GM20431 (cell line): Measurements from ENCODE around the gene NTF4.
"Not testable (repeated sequence)": the region's sequence is repeated elsewhere in the genome, so short reads cannot be mapped to it uniquely, and the experiment has no call there.

Experiments
- in situ Hi-C: fragments of 300-500 bp; cut with MseI, MboI; formaldehyde crosslinking; loops from one replicate; pipeline ENCODE4 v1.15.0; 2020; ENCODE audit warnings: low sequenced_read_pairs; ENCODE audit not compliant: unreplicated experiment

The NTF4 gene

GRCh38 chr19:49024233-49024632, 40.4 kb downstream of the NTF4 start, which contains the start of gene CGB3:
Gene CGB3 (minus strand): TSS chr19:49024333. CDS start chr19:49023971, 362 bp downstream.
- in situ Hi-C loops: not testable (repeated sequence)

DNA sequence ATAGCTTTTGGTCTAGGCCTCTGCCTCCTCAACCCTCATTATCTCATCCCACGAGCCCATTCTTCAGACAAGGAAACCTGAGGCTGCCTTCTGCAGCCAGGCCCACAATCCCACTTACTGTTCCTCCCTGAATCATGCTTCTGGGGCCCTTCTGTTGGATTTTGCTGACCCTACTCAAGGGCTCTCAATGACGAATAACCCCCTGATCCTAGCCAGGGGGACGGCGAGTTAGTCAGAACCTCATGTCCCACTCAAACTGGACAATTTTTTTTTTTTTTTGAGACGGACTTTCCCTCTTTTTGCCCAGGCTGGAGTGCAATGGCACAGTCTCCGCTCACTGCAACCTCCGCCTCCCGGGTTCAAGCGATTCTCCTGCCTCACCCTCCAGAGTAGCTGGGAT, 42.5 kb downstream of the NTF4 start:
- in situ Hi-C loops: no loop called here

GRCh38 chr19:49020931-49021895, 43.4 kb downstream of the NTF4 start:
- in situ Hi-C loops: no loop called here

- in situ Hi-C loops: no loop called here
These were observed 44.3 kb downstream of the NTF4 start for GRCh38 chr19:49020342-49020741.

- in situ Hi-C loops: no loop called here
These were observed 45.2 kb downstream of the NTF4 start for GRCh38 chr19:49019242-49019932.

GRCh38 chr19:49018388-49019241, 46.0 kb downstream of the NTF4 start:
- in situ Hi-C loops: not testable (repeated sequence)

- in situ Hi-C loops: no loop called here
These were observed 46.8 kb downstream of the NTF4 start for GRCh38 chr19:49017666-49018351.

DNA sequence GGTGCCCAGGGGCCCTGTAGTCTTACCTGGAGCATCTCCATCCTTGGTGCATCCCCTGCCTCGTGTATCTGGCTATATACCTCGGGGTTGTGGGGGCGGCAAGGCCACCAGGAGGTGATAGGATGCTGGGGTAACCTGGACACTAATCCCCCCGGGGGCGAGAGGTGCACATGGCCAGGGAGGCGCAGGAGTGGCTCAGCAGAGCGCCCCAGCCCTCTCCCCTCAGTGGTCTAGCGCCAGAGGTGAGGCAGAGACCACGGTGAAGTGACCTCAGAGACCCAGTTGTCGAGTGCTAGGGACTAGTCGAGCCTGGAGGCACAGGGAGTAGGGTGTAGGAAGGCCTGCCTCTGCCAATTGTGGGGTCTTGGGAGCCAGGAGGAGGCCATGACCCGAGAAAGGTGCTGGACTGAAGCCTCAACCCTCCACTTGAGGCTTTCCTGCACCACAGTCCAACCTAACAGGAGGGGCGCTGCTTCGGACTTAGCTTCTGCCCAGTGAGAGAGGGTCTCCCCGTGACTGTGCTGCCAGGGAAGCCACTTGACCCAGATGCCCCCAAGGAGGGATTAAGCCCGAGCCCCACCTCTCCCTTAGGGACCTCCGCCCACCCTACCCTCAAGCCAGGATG, 47.5 kb downstream of the NTF4 start, which contains the start of gene LHB:
LHB (minus strand) TSS at position 51 of the 625 bp plus-strand sequence; CDS start at position 41, 10 bp downstream.
- in situ Hi-C loops: no loop called here

GRCh38 chr19:49016067-49016839, 48.4 kb downstream of the NTF4 start:
- in situ Hi-C loops: no loop called here

DNA sequence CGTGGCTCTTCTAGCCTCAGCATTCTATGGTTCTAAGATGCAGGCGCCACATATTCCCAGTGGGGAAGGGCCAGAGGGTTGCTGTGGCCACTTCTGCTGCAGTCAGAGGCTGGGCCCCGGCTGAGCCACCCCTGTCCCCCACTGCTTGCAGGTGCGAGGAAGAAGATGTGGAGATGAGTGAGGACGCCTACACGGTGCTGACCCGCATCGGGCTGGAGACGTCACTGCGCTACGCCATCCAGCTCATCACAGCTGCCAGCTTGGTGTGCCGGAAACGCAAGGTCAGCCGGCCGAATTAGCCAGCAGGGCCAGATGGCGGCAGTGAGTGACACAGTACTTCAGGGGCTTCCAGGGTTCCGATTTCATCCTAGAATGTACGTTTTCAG, 49.8 kb downstream of the NTF4 start:
- in situ Hi-C loops: no loop called here

- in situ Hi-C loops: no loop called here
These were observed 50.3 kb downstream of the NTF4 start for GRCh38 chr19:49014123-49014869.

GRCh38 chr19:49011194-49011593, 53.4 kb downstream of the NTF4 start:
- in situ Hi-C loops: no loop called here
